Ammon's horn (tissue), 1 donor: ENCODE measurements around the gene ENTR1.

ENCODE experiments used
- DNase-seq: peaks from one replicate; pipeline ENCODE4 v3.0.0-alpha.2; 2016; ENCODE audit warnings: low spot score

ENTR1 gene

GRCh38 chr9:136410500-136411287 is at the start of gene ENTR1, which contains the start of gene PMPCA:
Gene ENTR1, minus strand, starts transcription at chr9:136410614. Its CDS starts 217 bp downstream, at chr9:136410397.
Gene PMPCA, plus strand, starts transcription at chr9:136410658. Its CDS starts 11 bp downstream, at chr9:136410669.
- DNase-seq = peak; percentile 95

- DNase-seq = no peak
Observed at GRCh38 chr9:136459425-136459824, 49.0 kb upstream of the ENTR1 start.

- no peak for DNase-seq
Observed at GRCh38 chr9:136457326-136457725, 46.9 kb upstream of the ENTR1 start.

- DNase-seq = no peak
Observed at GRCh38 chr9:136456258-136456657, 45.8 kb upstream of the ENTR1 start.

- DNase-seq = no peak
Observed at GRCh38 chr9:136455043-136456002, 44.9 kb upstream of the ENTR1 start.

- DNase-seq = no peak
Observed at GRCh38 chr9:136454026-136454796, 43.8 kb upstream of the ENTR1 start.

GRCh38 chr9:136453326-136453725 is 42.9 kb upstream of the ENTR1 start:
- DNase-seq = no peak

GRCh38 chr9:136451221-136451877 is 40.9 kb upstream of the ENTR1 start:
- no peak for DNase-seq

GRCh38 chr9:136448655-136449054 is 38.2 kb upstream of the ENTR1 start:
- no peak for DNase-seq

- no peak for DNase-seq
Observed at GRCh38 chr9:136447173-136447778, 36.9 kb upstream of the ENTR1 start.

- DNase-seq = no peak
Observed at GRCh38 chr9:136445799-136446198, 35.4 kb upstream of the ENTR1 start.

GRCh38 chr9:136444102-136444501 is 33.7 kb upstream of the ENTR1 start:
- DNase-seq = no peak

GRCh38 chr9:136443687-136444086 is 33.3 kb upstream of the ENTR1 start:
- no peak for DNase-seq

GRCh38 chr9:136443087-136443486 is 32.7 kb upstream of the ENTR1 start:
- DNase-seq = no peak

GRCh38 chr9:136442265-136442664 is 31.9 kb upstream of the ENTR1 start:
- DNase-seq = no peak

- DNase-seq = no peak
Observed at GRCh38 chr9:136441681-136442245, 31.3 kb upstream of the ENTR1 start.

GRCh38 chr9:136441191-136441680 is 30.8 kb upstream of the ENTR1 start:
- no peak for DNase-seq

GRCh38 chr9:136439481-136440408 is 29.3 kb upstream of the ENTR1 start, which contains the start of gene INPP5E:
Gene INPP5E, minus strand, starts transcription at chr9:136439845. Its CDS starts 426 bp downstream, at chr9:136439419.
- DNase-seq = peak; percentile 29
